SK-N-SH (cell line): ENCODE measurements around the gene APOL6. TPM values are rescaled to one million over a fixed set of nuclear protein-coding genes. Genes with fewer than 3 reads are reported as not detected.

Experiments used
- CTCF ChIA-PET: fragments of 300-600, 350-600 bp; formaldehyde crosslinking; extraction: SDS; loops from one replicate; lab custom pipeline; 2021; lab: Yijun Ruan, JAX
- POLR2A ChIA-PET: fragments of 350-600 bp; sonication (Branson Sonifier 250); formaldehyde crosslinking; extraction: SDS; loops from one replicate; lab custom pipeline; 2020; ENCODE audit warnings: antibody characterized with exemption, inconsistent platforms; lab: Yijun Ruan, JAX
- DNase-seq: peaks from one replicate; pipeline ENCODE4 v3.0.0; 2012
- H2AFZ ChIP-seq: fragments of 200-600 bp; sonication (generic); 2 replicates; pipeline ENCODE4 v1.8.1; 2016; ENCODE audit warnings: antibody characterized with exemption, mild to moderate bottlenecking, low read depth
- H3F3A ChIP-seq: fragments of 200-600 bp; sonication (generic); replicated peaks from 2 replicates; pipeline ENCODE3; 2016; ENCODE audit warnings: antibody characterized with exemption, mild to moderate bottlenecking; ENCODE audit not compliant: insufficient read depth
- H3K27ac ChIP-seq, 2 experiments: fragments of 200-500 bp in 1 of 2; fragments of 200-600 bp in 1 of 2; sonication (Bioruptor generic) in 1 of 2; sonication (generic), shearing (Covaris generic) in 1 of 2; 2 replicates each; pipeline versions ENCODE4 v1.5.1 to v1.6.1; 2014 to 2016; ENCODE audit warnings: low read depth in 2 of 2, inconsistent platforms in 1 of 2, low read length in 1 of 2, mild to moderate bottlenecking in 1 of 2, mixed read lengths in 1 of 2
- H3K27me3 ChIP-seq: fragments of 200-600 bp; sonication (generic), shearing (Covaris generic); 2 replicates; pipeline ENCODE4 v1.6.1; 2016; ENCODE audit warnings: mixed run types; ENCODE audit not compliant: insufficient read depth
- H3K36me3 ChIP-seq, 2 experiments: fragments of 200-500 bp in 1 of 2; fragments of 200-600 bp in 1 of 2; sonication (Bioruptor generic) in 1 of 2; sonication (generic) in 1 of 2; replicated peaks in 1 of 2; 2 replicates each; pipeline versions ENCODE3 to v1.5.1; 2014 to 2016; ENCODE audit warnings: low read length in 1 of 2, mild to moderate bottlenecking in 1 of 2; ENCODE audit not compliant: insufficient read depth in 2 of 2, control insufficient read depth in 1 of 2
- H3K4me1 ChIP-seq, 2 experiments: fragments of 200-500 bp in 1 of 2; fragments of 200-600 bp in 1 of 2; sonication (Bioruptor generic) in 1 of 2; sonication (generic), shearing (Covaris generic) in 1 of 2; 2 replicates each; pipeline versions ENCODE4 v1.5.1 to v1.6.1; 2014 to 2016; ENCODE audit warnings: low read depth in 1 of 2, low read length in 1 of 2, mixed run types in 1 of 2; ENCODE audit not compliant: insufficient read depth in 2 of 2, control insufficient read depth in 1 of 2
- H3K4me2 ChIP-seq: fragments of 200-600 bp; sonication (generic), shearing (Covaris generic); 2 replicates; pipeline ENCODE4 v1.6.1; 2017; ENCODE audit warnings: mixed run types
- H3K4me3 ChIP-seq, 2 experiments: fragments of 200-500 bp in 1 of 2; fragments of 200-600 bp in 1 of 2; sonication (Bioruptor generic) in 1 of 2; sonication (generic), shearing (Covaris generic) in 1 of 2; 2 replicates each; pipeline versions ENCODE4 v1.5.1 to v1.8.1; 2014 to 2016; ENCODE audit warnings: low read depth in 2 of 2, inconsistent platforms in 1 of 2, low read length in 1 of 2, mild to moderate bottlenecking in 1 of 2, mixed read lengths in 1 of 2, moderate library complexity in 1 of 2
- H3K79me2 ChIP-seq: fragments of 200-600 bp; sonication (generic); 2 replicates; pipeline ENCODE4 v1.8.1; 2017; ENCODE audit warnings: mild to moderate bottlenecking; ENCODE audit not compliant: insufficient read depth
- H3K9ac ChIP-seq: fragments of 200-600 bp; sonication (generic); 2 replicates; pipeline ENCODE4 v1.6.1; 2017; ENCODE audit warnings: mixed run types
- H3K9me2 ChIP-seq: fragments of 200-600 bp; sonication (generic); 2 replicates; pipeline ENCODE4 v1.6.1; 2017; ENCODE audit warnings: mixed run types
- H3K9me3 ChIP-seq: fragments of 200-600 bp; sonication (generic); 2 replicates; pipeline ENCODE4 v1.6.1; 2017; ENCODE audit warnings: mixed run types, mild to moderate bottlenecking, moderate library complexity
- H4K20me1 ChIP-seq: fragments of 200-600 bp; sonication (generic); 2 replicates; pipeline ENCODE4 v1.6.1; 2017; ENCODE audit warnings: mild to moderate bottlenecking, mixed run types; ENCODE audit not compliant: insufficient read depth
- ELF1 ChIP-seq: IDR thresholded peaks from 2 replicates; pipeline ENCODE4 v1.4.0; 2012
- EZH2phosphoT487 ChIP-seq: fragments of 200-600 bp; sonication (generic); IDR thresholded peaks from 2 replicates; pipeline ENCODE4 v1.6.1; 2017; ENCODE audit warnings: low read depth, mixed run types, mild to moderate bottlenecking, antibody characterized with exemption, moderate library complexity, borderline replicate concordance
- FOXJ3 ChIP-seq: sonication (generic); formaldehyde crosslinking; IDR thresholded peaks from 2 replicates; pipeline ENCODE4 v1.5.1; 2020; ENCODE audit warnings: mild to moderate bottlenecking, missing genetic modification reagents
- FOXM1 ChIP-seq: IDR thresholded peaks from 2 replicates; pipeline ENCODE4 v1.4.0; 2012; ENCODE audit warnings: low read depth, mild to moderate bottlenecking
- GABPA ChIP-seq: IDR thresholded peaks from 2 replicates; pipeline ENCODE4 v1.4.0; 2012; ENCODE audit warnings: low read depth, mild to moderate bottlenecking
- MEF2A ChIP-seq: IDR thresholded peaks from 2 replicates; pipeline ENCODE4 v1.4.0; 2012; ENCODE audit warnings: low read depth, borderline replicate concordance
- MXI1 ChIP-seq: IDR thresholded peaks from 2 replicates; pipeline ENCODE4 v1.6.1; 2012; ENCODE audit warnings: mild to moderate bottlenecking, low read depth, low read length, improper control_type of control experiment
- NFIC ChIP-seq: IDR thresholded peaks from 2 replicates; pipeline ENCODE4 v1.4.0; 2012; ENCODE audit warnings: borderline replicate concordance
- NRF1 ChIP-seq: IDR thresholded peaks from 2 replicates; pipeline ENCODE4 v1.6.1; 2012; ENCODE audit warnings: low read depth, mild to moderate bottlenecking, low read length
- POLR2AphosphoS5 ChIP-seq: IDR thresholded peaks from 2 replicates; pipeline ENCODE4 v1.6.1; 2012; ENCODE audit warnings: low read depth, low read length
- RAD21 ChIP-seq: IDR thresholded peaks from 2 replicates; pipeline ENCODE4 v1.6.1; 2012; ENCODE audit warnings: mild to moderate bottlenecking, low read length
- RFX5 ChIP-seq: IDR thresholded peaks from 2 replicates; pipeline ENCODE4 v1.6.1; 2012; ENCODE audit warnings: mild to moderate bottlenecking, improper control_type of control experiment, low read length
- SIN3A ChIP-seq: IDR thresholded peaks from 2 replicates; pipeline ENCODE4 v1.6.1; 2012; ENCODE audit warnings: low read depth, mild to moderate bottlenecking, low read length, moderate library complexity, borderline replicate concordance
- SMC3 ChIP-seq: IDR thresholded peaks from 2 replicates; pipeline ENCODE4 v1.6.1; 2012; ENCODE audit warnings: low read depth, low read length, improper control_type of control experiment
- TAF1 ChIP-seq: IDR thresholded peaks from 2 replicates; pipeline ENCODE4 v1.6.1; 2012; ENCODE audit warnings: low read depth, mild to moderate bottlenecking, low read length, moderate library complexity, borderline replicate concordance
- TEAD4 ChIP-seq: IDR thresholded peaks from 2 replicates; pipeline ENCODE4 v1.4.0; 2012; ENCODE audit warnings: mild to moderate bottlenecking, borderline replicate concordance; ENCODE audit not compliant: insufficient read depth
- YY1 ChIP-seq: IDR thresholded peaks from 2 replicates; pipeline ENCODE4 v1.4.0; 2012; ENCODE audit warnings: low read depth, mild to moderate bottlenecking
- whole genome bisulfite sequencing: methylation state at CpG from one replicate; pipeline ENCODE4 v1.1.6; 2017; ENCODE audit warnings: low lambda C conversion rate; 5-methylcytosine and 5-hydroxymethylcytosine counted together
- polyA plus RNA-seq, 3 experiments: library from polyadenylated mRNA; depleted of rRNA; stranded (reverse); fragments of >200 nt; gene quantifications; 2 replicates each; pipeline ENCODE4 v1.2.3, GENCODE V29; 2012
- TF ChIP-seq, protein P1 (sequence below): IDR thresholded peaks from 2 replicates; pipeline ENCODE4 v1.4.0; 2012; ENCODE audit warnings: low read depth
- TF ChIP-seq, protein P2 (sequence below): IDR thresholded peaks from 2 replicates; pipeline ENCODE4; 2012
- TF ChIP-seq, protein P3 (sequence below): fragments of 200-600 bp; sonication (generic); IDR thresholded peaks from 2 replicates; pipeline ENCODE4 v1.6.1; 2017; ENCODE audit warnings: antibody characterized with exemption, mild to moderate bottlenecking, moderate library complexity
- TF ChIP-seq, protein P4 (sequence below): IDR thresholded peaks from 2 replicates; pipeline ENCODE4 v1.4.0; 2012; ENCODE audit warnings: low read depth, borderline replicate concordance

APOL6 gene
- polyA plus RNA-seq, 1 of the 3 experiments (the other 2 are of a cell fraction), result 0.90 TPM

DNA sequence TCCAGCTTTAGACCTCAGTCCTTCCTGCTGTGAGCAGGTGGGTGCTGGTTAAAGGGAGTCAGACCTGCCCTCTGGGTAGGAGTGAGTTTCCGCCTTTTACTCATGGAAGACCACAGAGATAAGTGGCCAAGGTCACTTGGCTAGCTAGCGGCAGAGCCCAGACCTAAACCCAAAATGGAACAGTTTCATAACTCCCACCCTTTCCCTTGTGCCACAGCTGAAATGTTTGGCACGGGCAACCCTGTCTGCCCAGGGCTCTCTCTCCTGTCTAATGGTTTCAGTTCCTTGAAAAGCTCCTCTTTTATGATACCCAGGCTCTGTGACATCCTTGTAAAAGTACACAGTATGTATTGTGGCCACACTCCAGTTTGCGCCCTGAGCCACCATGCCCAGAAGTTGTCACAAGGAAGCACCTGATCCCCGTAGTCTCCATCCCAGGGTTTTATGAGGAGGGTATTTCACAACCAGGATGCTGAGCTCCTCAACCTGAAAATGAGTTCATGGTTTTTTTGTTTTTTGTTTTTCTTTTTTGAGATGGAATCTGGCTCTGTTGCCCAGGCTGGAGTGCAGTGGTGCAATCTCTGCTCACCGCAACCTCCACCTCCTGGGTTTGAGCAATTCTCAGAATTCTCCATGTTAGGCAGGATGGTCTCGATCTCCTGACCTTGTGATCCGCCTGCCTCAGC lies 36.2 kb upstream of the APOL6 start:
- H3K9me3 ChIP-seq, result no peaks in the 10 kb centered on the region
- H3K36me3 ChIP-seq, result no peaks in the 10 kb centered on the region
- no peak overlapping the region for H3K9ac ChIP-seq
- 84% methylated on average over 8 of the region's 8 CpGs for WGBS
- H3K27me3 ChIP-seq, result no peaks in the 10 kb centered on the region; the same call in 1 of the 2 replicates
- no peak overlapping the region for H3K4me3 ChIP-seq
- no peak overlapping the region for H3K27ac ChIP-seq
- no peaks in the 10 kb centered on the region for H4K20me1 ChIP-seq
- no peaks in the 10 kb centered on the region for H3K79me2 ChIP-seq
- ChIA-PET POLR2A (interaction anchor here (0.9 kb wide), 1 partner anchor 9 kb away, joined by 3 read pairs; no protein-coding TSS in a partner anchor), CTCF (interaction anchor here (0.7 to 1.7 kb wide), 4 partner anchors 9 to 454 kb away, joined by 3 to 6 read pairs (median 4); no protein-coding TSS in a partner anchor)
- DNase-seq, result no peak
- TF ChIP-seq, protein P1, sequence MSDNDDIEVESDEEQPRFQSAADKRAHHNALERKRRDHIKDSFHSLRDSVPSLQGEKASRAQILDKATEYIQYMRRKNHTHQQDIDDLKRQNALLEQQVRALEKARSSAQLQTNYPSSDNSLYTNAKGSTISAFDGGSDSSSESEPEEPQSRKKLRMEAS, result no peak
- TF ChIP-seq POLR2AphosphoS5 (no peak), NRF1 (no peak), RAD21 (no peak), ELF1 (no peak), TAF1 (no peak), GABPA (no peak), NFIC (no peak), FOXM1 (no peak), YY1 (no peak)
- TF ChIP-seq, protein P2, sequence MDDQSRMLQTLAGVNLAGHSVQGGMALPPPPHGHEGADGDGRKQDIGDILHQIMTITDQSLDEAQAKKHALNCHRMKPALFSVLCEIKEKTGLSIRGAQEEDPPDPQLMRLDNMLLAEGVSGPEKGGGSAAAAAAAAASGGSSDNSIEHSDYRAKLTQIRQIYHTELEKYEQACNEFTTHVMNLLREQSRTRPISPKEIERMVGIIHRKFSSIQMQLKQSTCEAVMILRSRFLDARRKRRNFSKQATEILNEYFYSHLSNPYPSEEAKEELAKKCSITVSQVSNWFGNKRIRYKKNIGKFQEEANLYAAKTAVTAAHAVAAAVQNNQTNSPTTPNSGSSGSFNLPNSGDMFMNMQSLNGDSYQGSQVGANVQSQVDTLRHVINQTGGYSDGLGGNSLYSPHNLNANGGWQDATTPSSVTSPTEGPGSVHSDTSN, result no peak
- TF ChIP-seq, protein P3, sequence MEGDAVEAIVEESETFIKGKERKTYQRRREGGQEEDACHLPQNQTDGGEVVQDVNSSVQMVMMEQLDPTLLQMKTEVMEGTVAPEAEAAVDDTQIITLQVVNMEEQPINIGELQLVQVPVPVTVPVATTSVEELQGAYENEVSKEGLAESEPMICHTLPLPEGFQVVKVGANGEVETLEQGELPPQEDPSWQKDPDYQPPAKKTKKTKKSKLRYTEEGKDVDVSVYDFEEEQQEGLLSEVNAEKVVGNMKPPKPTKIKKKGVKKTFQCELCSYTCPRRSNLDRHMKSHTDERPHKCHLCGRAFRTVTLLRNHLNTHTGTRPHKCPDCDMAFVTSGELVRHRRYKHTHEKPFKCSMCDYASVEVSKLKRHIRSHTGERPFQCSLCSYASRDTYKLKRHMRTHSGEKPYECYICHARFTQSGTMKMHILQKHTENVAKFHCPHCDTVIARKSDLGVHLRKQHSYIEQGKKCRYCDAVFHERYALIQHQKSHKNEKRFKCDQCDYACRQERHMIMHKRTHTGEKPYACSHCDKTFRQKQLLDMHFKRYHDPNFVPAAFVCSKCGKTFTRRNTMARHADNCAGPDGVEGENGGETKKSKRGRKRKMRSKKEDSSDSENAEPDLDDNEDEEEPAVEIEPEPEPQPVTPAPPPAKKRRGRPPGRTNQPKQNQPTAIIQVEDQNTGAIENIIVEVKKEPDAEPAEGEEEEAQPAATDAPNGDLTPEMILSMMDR, result no peak
- H3K4me2 ChIP-seq, result no peak overlapping the region
- no peaks in the 10 kb centered on the region for H3K9me2 ChIP-seq
- H2AFZ ChIP-seq, result no peak overlapping the region
- H3K4me1 ChIP-seq, result peaks cover 0 to 27% of the 10 kb centered on the region in 2 experiments; a peak in 1 of 4 replicates
- no peaks in the 10 kb centered on the region for H3F3A ChIP-seq

DNA sequence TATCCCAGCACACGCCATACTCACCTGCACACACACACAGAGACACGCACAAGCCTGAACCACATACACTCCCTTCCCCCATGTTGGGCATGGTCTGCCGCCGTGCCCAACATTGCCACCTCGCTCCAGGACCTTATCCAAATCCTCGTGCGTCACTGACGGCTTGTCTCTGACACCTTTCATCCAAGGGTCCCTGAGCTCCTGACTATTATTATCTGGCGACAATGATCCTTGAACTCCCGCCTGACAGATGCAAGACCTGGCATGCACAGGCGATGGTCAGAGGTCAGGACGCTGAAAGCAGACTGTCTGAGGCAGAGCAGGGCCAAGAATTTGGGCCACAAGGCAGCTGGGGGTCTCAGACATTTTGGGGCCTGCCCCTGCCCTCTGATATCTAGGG lies 35.3 kb upstream of the APOL6 start:
- no peaks in the 10 kb centered on the region for H3F3A ChIP-seq
- H3K9me2 ChIP-seq, result no peaks in the 10 kb centered on the region
- no peak overlapping the region for H3K27ac ChIP-seq
- no peaks in the 10 kb centered on the region for H3K36me3 ChIP-seq
- no peaks in the 10 kb centered on the region; the same call in 1 of the 2 replicates for H3K27me3 ChIP-seq
- no peak overlapping the region for H3K4me3 ChIP-seq
- H3K4me1 ChIP-seq, result peaks cover 0 to 18% of the 10 kb centered on the region in 2 experiments; a peak in 1 of 4 replicates
- H3K9me3 ChIP-seq, result no peaks in the 10 kb centered on the region
- no peaks in the 10 kb centered on the region for H4K20me1 ChIP-seq
- TF ChIP-seq POLR2AphosphoS5 (no peak), NFIC (no peak), FOXM1 (no peak), SMC3 (no peak), EZH2phosphoT487 (no peak), YY1 (no peak), GABPA (no peak), MXI1 (no peak), TEAD4 (no peak), MEF2A (no peak), SIN3A (no peak), FOXJ3 (CRISPR knock-in tag) (no peak), RAD21 (no peak), RFX5 (no peak)
- TF ChIP-seq, protein P1, result no peak
- TF ChIP-seq, protein P2, result no peak
- TF ChIP-seq, protein P4, sequence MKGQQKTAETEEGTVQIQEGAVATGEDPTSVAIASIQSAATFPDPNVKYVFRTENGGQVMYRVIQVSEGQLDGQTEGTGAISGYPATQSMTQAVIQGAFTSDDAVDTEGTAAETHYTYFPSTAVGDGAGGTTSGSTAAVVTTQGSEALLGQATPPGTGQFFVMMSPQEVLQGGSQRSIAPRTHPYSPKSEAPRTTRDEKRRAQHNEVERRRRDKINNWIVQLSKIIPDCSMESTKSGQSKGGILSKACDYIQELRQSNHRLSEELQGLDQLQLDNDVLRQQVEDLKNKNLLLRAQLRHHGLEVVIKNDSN, result no peak
- CTCF ChIA-PET, result interaction anchor here (0.8 kb wide), 2 partner anchors 22 to 454 kb away, joined by 3 read pairs; no protein-coding TSS in a partner anchor
- POLR2A ChIA-PET, result no interaction called here
- WGBS, result 98% methylated on average over 12 of the region's 12 CpGs
- no peaks in the 10 kb centered on the region for H3K79me2 ChIP-seq
- H3K4me2 ChIP-seq, result no peak overlapping the region
- no peak for DNase-seq
- no peak overlapping the region for H3K9ac ChIP-seq
- H2AFZ ChIP-seq, result no peak overlapping the region
